T-helper 2 cell treated with Interferon-gamma antibody and Interleukin-4, amounts not matched to agents 100 ng/mL and 5 ng/mL, for 36 hours (primary cell): Measurements from ENCODE around the gene C1QL4. TPM values are rescaled to one million over a fixed set of nuclear protein-coding genes. Genes with fewer than 3 reads are reported as not detected.
"Not testable (repeated sequence)": the region's sequence is repeated elsewhere in the genome, so short reads cannot be mapped to it uniquely, and the experiment has no call there.

ENCODE experiments used
- intact Hi-C: fragments of 100-400 bp; cut with micrococcal nuclease; formaldehyde crosslinking; loops from one replicate; pipeline ENCODE4 v1.15.1; 2023
- total RNA-seq: library from RNA; stranded (reverse); gene quantifications from 2 replicates; pipeline ENCODE4 v1.2.3, GENCODE V29; 2022

C1QL4 gene
- total RNA-seq, 1 donor from 2014 or later: not detected

- intact Hi-C loops: not testable (repeated sequence)
Observed at GRCh38 chr12:49310451-49311000, 26.5 kb downstream of the C1QL4 start.

GRCh38 chr12:49309386-49309785 lies 27.6 kb downstream of the C1QL4 start:
- intact Hi-C loops: no loop called here

GRCh38 chr12:49305762-49306510 lies 31.1 kb downstream of the C1QL4 start:
- intact Hi-C loops: no loop called here

- intact Hi-C loops: no loop called here
Observed at GRCh38 chr12:49304161-49304560, 32.8 kb downstream of the C1QL4 start.

GRCh38 chr12:49301760-49302159 lies 35.2 kb downstream of the C1QL4 start:
- intact Hi-C loops: no loop called here

GRCh38 chr12:49298160-49298559 lies 38.8 kb downstream of the C1QL4 start:
- intact Hi-C loops: no loop called here

GRCh38 chr12:49297695-49298060 lies 39.3 kb downstream of the C1QL4 start:
- intact Hi-C loops: loop anchor here (2.0 kb wide), 1 partner anchor 33 kb away; the partner anchor contains the start of gene TUBA1C

GRCh38 chr12:49296836-49297694 lies 39.9 kb downstream of the C1QL4 start:
- intact Hi-C loops: loop anchor here (2.0 kb wide), 1 partner anchor 32 kb away; the partner anchor contains the start of gene TUBA1C

- intact Hi-C loops: loop anchor here (2.0 kb wide), 1 partner anchor 31 kb away; the partner anchor contains the start of gene TUBA1C
Observed at GRCh38 chr12:49296034-49296835, 40.8 kb downstream of the C1QL4 start.

GRCh38 chr12:49295082-49295936 lies 41.7 kb downstream of the C1QL4 start, which contains the start of gene PRPH:
PRPH (plus strand) TSS chr12:49295147; CDS start chr12:49295201, 54 bp downstream.
- intact Hi-C loops: no loop called here

GRCh38 chr12:49294804-49295081 lies 42.2 kb downstream of the C1QL4 start:
- intact Hi-C loops: no loop called here

GRCh38 chr12:49294086-49294803 lies 42.7 kb downstream of the C1QL4 start:
- intact Hi-C loops: no loop called here

GRCh38 chr12:49293056-49293956 lies 43.7 kb downstream of the C1QL4 start:
- intact Hi-C loops: no loop called here

GRCh38 chr12:49292729-49293055 lies 44.3 kb downstream of the C1QL4 start:
- intact Hi-C loops: no loop called here

- intact Hi-C loops: loop anchor here (1.0 kb wide), 3 partner anchors 48 to 58 kb away; partner anchors contain the start of gene C1QL4
Observed at GRCh38 chr12:49288922-49289555, 47.9 kb downstream of the C1QL4 start.

GRCh38 chr12:49288412-49288853 lies 48.6 kb downstream of the C1QL4 start:
- intact Hi-C loops: loop anchor here (1.0 kb wide), 3 partner anchors 49 to 59 kb away; partner anchors contain the start of gene C1QL4

- intact Hi-C loops: loop anchor here (1.0 kb wide), 3 partner anchors 49 to 59 kb away; partner anchors contain the start of gene C1QL4
Observed at GRCh38 chr12:49287876-49288275, 49.1 kb downstream of the C1QL4 start.

- intact Hi-C loops: no loop called here
Observed at GRCh38 chr12:49284672-49285071, 52.3 kb downstream of the C1QL4 start.
